ENCODE results near the gene ARID3B.
A peak's percentile ranks its signal among the peaks of the same experiment; 100 is the strongest.
"Not testable (repeated sequence)": the region's sequence is repeated elsewhere in the genome, so short reads cannot be mapped to it uniquely, and the experiment has no call there.

Gene ARID3B, protein sequence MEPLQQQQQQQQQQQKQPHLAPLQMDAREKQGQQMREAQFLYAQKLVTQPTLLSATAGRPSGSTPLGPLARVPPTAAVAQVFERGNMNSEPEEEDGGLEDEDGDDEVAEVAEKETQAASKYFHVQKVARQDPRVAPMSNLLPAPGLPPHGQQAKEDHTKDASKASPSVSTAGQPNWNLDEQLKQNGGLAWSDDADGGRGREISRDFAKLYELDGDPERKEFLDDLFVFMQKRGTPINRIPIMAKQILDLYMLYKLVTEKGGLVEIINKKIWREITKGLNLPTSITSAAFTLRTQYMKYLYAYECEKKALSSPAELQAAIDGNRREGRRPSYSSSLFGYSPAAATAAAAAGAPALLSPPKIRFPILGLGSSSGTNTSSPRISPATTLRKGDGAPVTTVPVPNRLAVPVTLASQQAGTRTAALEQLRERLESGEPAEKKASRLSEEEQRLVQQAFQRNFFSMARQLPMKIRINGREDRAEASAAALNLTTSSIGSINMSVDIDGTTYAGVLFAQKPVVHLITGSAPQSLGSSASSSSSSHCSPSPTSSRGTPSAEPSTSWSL

GRCh38 chr15:74540761-74541493, at the start of gene ARID3B:
TSS of gene ARID3B (plus strand) at chr15:74541220. CDS start at chr15:74543937, 2,717 bp downstream.
- DNase-seq (ENCODE audit: low spot score) = peak; percentile 98

DNA sequence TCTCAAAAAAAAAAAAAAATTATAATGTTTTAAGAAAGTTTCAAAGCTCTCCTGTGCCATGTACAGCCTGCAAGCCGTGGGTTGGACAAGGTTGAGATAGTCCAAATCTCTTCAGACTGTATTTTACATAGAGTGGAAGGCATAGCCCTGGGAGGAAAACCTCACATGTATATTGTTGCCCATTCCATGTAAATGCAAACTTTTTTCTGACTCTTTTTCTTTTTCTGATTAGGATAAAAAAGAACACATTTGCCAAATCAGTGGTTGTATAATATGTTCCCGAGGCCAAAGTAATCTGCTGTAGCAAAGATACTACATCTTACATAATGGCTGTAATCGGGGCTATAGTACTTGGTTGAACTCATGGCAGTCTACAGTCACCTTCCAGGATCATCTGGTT, 44.4 kb upstream of the ARID3B start:
- DNase-seq (ENCODE audit: low spot score) = no peak

- no peak for DNase-seq (ENCODE audit: low spot score)
Measured at GRCh38 chr15:74497584-74497983, 43.4 kb upstream of the ARID3B start.

DNA sequence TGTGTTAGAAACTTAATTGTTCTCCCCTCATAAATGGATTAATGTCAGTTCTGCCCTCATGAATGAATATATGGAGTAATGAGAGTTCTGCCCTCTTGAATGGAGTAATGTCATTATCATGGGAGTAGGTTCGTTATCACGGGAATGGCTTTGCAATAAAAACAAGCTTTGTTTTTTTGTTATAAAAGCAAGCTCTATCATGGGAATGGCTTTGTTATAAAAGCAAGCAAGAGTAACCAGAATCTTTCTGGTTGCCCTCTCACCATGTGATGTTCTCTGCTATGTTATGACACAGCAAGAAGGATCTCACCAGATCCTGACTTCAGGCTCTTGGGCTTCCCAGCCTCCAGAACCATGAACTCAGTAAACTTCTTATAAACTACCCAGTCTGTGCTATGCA, 41.7 kb upstream of the ARID3B start:
- no peak for DNase-seq (ENCODE audit: low spot score)

- peak; percentile 25 for DNase-seq (ENCODE audit: low spot score)
Measured at GRCh38 chr15:74500401-74500800, 40.6 kb upstream of the ARID3B start.

GRCh38 chr15:74502301-74502700, 38.7 kb upstream of the ARID3B start:
- DNase-seq (ENCODE audit: low spot score) = no peak

DNA sequence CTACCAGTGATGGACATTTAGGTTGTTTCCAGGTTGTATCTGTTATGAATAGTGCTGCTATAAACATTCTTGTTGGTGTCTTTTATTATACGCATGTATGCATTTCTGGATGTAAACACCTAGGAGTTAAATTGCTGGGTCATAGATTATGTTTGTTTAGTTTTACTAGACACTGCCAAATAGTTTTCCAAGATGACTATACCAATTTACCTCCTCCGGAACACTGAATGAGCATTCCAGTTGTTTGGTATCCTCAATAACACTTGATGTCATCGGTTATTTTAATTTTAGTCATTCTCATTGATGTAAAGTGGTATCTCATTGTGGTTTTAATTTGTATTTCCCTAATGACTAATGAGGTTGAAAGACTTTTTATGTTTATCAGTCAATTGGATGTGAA, 36.6 kb upstream of the ARID3B start:
- DNase-seq (ENCODE audit: low spot score) = no peak

- DNase-seq (ENCODE audit: low spot score) = no peak
Measured at GRCh38 chr15:74504836-74505235, 36.2 kb upstream of the ARID3B start.

- DNase-seq (ENCODE audit: low spot score) = peak; percentile 60
Measured at GRCh38 chr15:74505837-74506514, 35.0 kb upstream of the ARID3B start.

DNA sequence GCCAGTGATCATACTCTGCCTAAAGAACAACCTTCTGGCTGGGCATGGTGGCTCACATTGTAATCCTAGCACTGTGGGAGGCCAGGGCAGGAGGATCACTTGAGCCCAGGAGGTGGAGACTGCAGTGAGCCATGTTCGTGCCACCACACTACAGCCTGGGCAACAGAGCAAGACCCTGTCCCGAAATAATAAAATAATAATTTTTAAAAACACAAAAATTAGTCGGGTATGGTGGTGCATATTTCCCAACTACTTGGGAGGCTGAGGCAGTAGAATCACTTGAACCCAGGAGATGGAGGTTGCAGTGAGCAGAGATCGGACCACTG, 34.5 kb upstream of the ARID3B start:
- no peak for DNase-seq (ENCODE audit: low spot score)

GRCh38 chr15:74511583-74511982, 29.4 kb upstream of the ARID3B start:
- no peak for DNase-seq (ENCODE audit: low spot score)

DNA sequence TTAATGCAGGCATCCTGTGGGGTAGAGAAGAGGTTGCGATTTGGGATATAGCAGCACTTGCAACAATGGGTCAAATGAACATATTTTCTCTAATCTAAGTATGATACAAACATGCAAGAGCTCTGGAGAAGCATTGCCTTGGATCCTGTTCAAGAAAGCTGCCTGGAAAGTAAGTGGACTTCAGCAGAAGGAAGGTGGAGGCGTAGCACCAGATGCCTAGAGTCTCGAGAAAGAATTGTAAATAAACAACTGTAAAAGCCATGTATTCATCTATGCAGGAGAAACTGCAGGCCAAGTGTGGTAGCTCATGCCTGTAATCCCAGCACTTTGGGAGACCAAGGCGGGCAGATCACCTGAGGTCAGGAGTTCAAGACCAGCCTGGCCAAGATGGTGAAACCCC, 27.0 kb upstream of the ARID3B start:
- not testable (repeated sequence) for DNase-seq (ENCODE audit: low spot score)

- no peak for DNase-seq (ENCODE audit: low spot score)
Measured at GRCh38 chr15:74517096-74517495, 23.9 kb upstream of the ARID3B start.

GRCh38 chr15:74519311-74519710, 21.7 kb upstream of the ARID3B start:
- no peak for DNase-seq (ENCODE audit: low spot score)

GRCh38 chr15:74520407-74520806, 20.6 kb upstream of the ARID3B start:
- DNase-seq (ENCODE audit: low spot score) = no peak

DNA sequence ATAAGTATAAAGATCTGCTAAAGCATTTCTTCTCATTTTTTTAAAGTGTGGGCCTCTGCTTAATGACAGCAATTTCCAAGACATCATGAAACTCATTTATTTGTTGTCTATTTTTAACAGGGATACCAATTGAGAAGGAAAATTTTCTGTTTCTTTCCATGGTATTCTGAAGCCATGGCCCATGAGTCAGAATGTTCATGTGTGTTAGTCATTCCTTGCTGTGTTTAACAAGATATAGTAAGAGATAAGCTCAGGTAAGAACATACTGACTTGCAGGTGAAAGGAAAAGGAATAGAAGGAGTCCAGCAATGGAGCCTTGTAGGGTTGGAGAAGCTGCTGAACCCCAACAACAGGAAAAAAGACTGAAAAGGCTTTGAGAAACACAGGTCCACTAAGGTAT, 17.0 kb upstream of the ARID3B start:
- no peak for DNase-seq (ENCODE audit: low spot score)

GRCh38 chr15:74525309-74525708, 15.7 kb upstream of the ARID3B start:
- DNase-seq (ENCODE audit: low spot score) = no peak

DNA sequence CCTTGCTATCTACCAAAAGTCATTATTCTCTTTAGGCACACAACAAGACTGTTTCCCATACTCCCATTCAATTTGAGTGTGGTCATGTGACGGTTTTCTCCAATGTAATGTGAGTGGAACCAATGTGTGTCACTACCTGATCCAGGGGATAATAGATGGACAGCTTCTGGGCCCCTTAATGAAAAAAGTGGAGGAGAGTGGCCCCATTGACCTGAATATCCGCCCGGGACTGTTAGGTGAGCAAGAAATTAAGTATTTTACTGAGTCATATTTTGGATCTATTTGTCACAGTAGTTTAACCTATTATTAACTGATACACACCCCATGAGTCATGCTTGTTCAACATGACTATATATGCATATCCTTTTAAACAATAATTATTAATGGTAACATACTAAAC, 15.1 kb upstream of the ARID3B start:
- DNase-seq (ENCODE audit: low spot score) = no peak

DNA sequence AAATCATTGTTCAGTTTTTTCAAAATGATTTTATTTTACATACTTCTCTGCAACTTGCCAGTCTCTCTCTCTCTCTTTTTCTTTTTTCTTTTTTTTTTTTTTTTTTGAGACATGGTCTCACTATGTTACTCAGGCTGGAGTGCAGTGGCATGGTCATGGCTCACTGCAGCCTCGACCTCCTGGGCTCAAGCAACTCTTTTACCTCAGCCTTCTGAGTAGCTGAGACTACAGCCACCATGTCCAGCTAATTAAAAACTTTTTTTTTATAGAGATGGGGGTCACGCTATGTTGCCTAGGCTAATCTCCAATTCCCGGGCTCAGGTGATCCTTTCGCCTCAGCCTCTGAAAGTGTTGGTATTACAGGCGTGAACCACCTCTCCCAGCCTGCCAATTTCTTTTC, 12.1 kb upstream of the ARID3B start:
- DNase-seq (ENCODE audit: low spot score) = peak; percentile 64

DNA sequence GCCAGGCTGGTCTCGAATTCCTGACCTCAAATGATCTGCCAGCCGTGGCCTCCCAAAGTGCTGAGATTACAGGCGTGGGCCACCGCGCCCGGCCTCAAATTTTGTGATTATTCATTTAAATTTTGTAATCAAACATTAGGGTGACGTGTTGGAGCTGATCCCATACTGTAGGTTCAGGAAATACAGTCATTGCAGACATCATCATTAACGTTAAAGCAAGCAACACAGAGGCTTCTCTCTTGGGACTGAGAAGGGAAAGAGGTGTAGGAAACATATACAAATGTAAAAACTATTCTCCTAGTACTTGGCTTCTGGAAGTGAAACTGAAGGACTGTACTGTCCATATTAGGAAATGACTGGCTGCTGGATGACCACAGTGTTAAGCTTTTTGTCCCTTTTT, 11.1 kb upstream of the ARID3B start:
- DNase-seq (ENCODE audit: low spot score) = no peak

GRCh38 chr15:74530771-74531143, 10.3 kb upstream of the ARID3B start:
- DNase-seq (ENCODE audit: low spot score) = peak; percentile 76

DNA sequence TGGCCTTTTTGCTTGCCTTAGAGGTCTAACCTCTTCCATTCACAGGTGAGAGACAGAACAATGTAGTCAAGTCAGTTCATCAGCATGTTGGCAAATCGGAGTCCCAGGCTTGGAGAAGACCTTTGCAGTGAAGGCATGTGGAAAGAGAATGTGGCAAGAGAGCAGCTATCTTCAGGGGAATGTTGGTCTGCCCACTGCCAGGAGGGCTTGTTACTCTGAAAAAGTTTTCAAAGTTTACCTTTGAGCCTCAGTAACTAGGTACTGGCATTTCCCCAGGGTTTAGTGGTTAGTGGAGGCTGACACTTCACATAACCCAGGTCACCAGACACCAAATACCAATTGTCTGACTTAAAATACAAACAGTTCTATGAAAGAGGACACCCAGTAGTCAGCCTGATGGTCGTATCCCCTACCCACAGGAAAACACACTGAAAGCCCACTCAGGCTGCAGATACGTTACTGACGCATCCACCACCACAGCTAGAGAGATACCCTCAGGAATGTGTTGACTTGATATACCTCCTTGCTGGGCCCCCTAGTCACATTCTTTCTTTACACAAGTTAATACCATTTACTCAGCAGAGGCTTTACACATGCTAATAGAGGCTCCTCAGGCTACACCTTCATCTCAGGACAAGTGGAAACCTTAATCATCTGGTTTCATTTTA, 9.7 kb upstream of the ARID3B start:
- peak; percentile 74 for DNase-seq (ENCODE audit: low spot score)

All from cerebellar cortex (tissue), 1 donor.